Loucy (cell line): Measurements from ENCODE around the gene DAB2.

Experiments
- H2AFZ ChIP-seq: fragments of 200-600 bp; sonication (generic); 2 replicates; pipeline ENCODE4 v1.6.0; 2016; ENCODE audit warnings: antibody characterized with exemption, mild to moderate bottlenecking, low read length, moderate library complexity
- H3F3A ChIP-seq: fragments of 200-600 bp; 2 replicates; pipeline ENCODE4 v1.6.0; 2016; ENCODE audit warnings: antibody characterized with exemption, low read depth, mild to moderate bottlenecking
- H3K27me3 ChIP-seq: fragments of 200-600 bp; sonication (generic); 2 replicates; pipeline ENCODE4 v1.6.1; 2014; ENCODE audit warnings: low read length, mild to moderate bottlenecking; ENCODE audit not compliant: insufficient read depth, poor library complexity, severe bottlenecking
- H3K36me3 ChIP-seq: fragments of 200-600 bp; sonication (generic); 2 replicates; pipeline ENCODE4 v1.6.1; 2016; ENCODE audit warnings: low read length; ENCODE audit not compliant: insufficient read depth
- H3K4me1 ChIP-seq: fragments of 200-600 bp; sonication (generic); 2 replicates; pipeline ENCODE4 v1.5.1; 2014; ENCODE audit warnings: low read length, mild to moderate bottlenecking; ENCODE audit not compliant: insufficient read depth, poor library complexity, severe bottlenecking
- H3K4me2 ChIP-seq: fragments of 200-600 bp; sonication (generic); 2 replicates; pipeline ENCODE4 v1.6.0; 2014; ENCODE audit warnings: antibody characterized with exemption, low read length, low read depth, mild to moderate bottlenecking; ENCODE audit not compliant: poor library complexity, severe bottlenecking
- H3K4me3 ChIP-seq: fragments of 200-600 bp; sonication (generic); 2 replicates; pipeline ENCODE4 v1.5.1; 2014; ENCODE audit warnings: low read length, mild to moderate bottlenecking, mixed read lengths; ENCODE audit not compliant: poor library complexity, severe bottlenecking
- H3K79me2 ChIP-seq: fragments of 200-600 bp; sonication (generic); 2 replicates; pipeline ENCODE4 v1.6.1; 2014; ENCODE audit warnings: low read length; ENCODE audit not compliant: insufficient read depth
- H3K9ac ChIP-seq: fragments of 200-600 bp; sonication (generic); 2 replicates; pipeline ENCODE4 v1.6.0; 2014; ENCODE audit warnings: mild to moderate bottlenecking, low read depth, low read length, moderate library complexity; ENCODE audit not compliant: poor library complexity, severe bottlenecking
- H3K9me2 ChIP-seq: fragments of 200-600 bp; sonication (generic); replicated peaks from 2 replicates; pipeline ENCODE4 v1.6.1; 2016; ENCODE audit warnings: low read depth, low read length, mixed read lengths
- H3K9me3 ChIP-seq: fragments of 200-600 bp; sonication (generic); 2 replicates; pipeline ENCODE4 v1.6.1; 2014; ENCODE audit warnings: mild to moderate bottlenecking, antibody characterized with exemption, low read length, low read depth; ENCODE audit not compliant: insufficient read depth
- H4K20me1 ChIP-seq: fragments of 200-600 bp; sonication (generic); 2 replicates; pipeline ENCODE4 v1.6.0; 2014; ENCODE audit warnings: antibody characterized with exemption, low read length, mild to moderate bottlenecking; ENCODE audit not compliant: insufficient read depth, poor library complexity, severe bottlenecking
- CTCF ChIP-seq: fragments of 200-600 bp; sonication (generic); conservative IDR thresholded peaks from 2 replicates; pipeline ENCODE4 v1.5.1; 2014; ENCODE audit warnings: mild to moderate bottlenecking, antibody characterized with exemption, low read length
- EZH2phosphoT487 ChIP-seq: fragments of 200-600 bp; IDR thresholded peaks from 2 replicates; pipeline ENCODE4 v1.6.1; 2018; ENCODE audit warnings: antibody characterized with exemption, mild to moderate bottlenecking, moderate library complexity, borderline replicate concordance

The DAB2 gene

GRCh38 chr5:39447968-39448367 lies 23.2 kb upstream of the DAB2 start:
- Histone ChIP-seq H3K9me3 (no peaks in the 10 kb centered on the region), H3K79me2 (no peaks in the 10 kb centered on the region), H3K4me3 (no peak overlapping the region), H3K9ac (no peak overlapping the region), H3K4me1 (no peaks in the 10 kb centered on the region), H4K20me1 (no peaks in the 10 kb centered on the region), H3K9me2 (no peaks in the 10 kb centered on the region), H3K4me2 (no peak overlapping the region), H3F3A (no peaks in the 10 kb centered on the region), H3K36me3 (no peaks in the 10 kb centered on the region), H2AFZ (no peak overlapping the region), H3K27me3 (no peaks in the 10 kb centered on the region)
- no peak for TF ChIP-seq EZH2phosphoT487
- no peak for TF ChIP-seq CTCF

GRCh38 chr5:39447059-39447458 lies 22.3 kb upstream of the DAB2 start:
- Histone ChIP-seq H3F3A (no peaks in the 10 kb centered on the region), H3K4me3 (no peak overlapping the region), H3K4me1 (no peaks in the 10 kb centered on the region), H4K20me1 (no peaks in the 10 kb centered on the region), H3K4me2 (no peak overlapping the region), H3K79me2 (no peaks in the 10 kb centered on the region), H3K27me3 (no peaks in the 10 kb centered on the region), H2AFZ (no peak overlapping the region), H3K9ac (no peak overlapping the region), H3K36me3 (no peaks in the 10 kb centered on the region), H3K9me3 (no peaks in the 10 kb centered on the region), H3K9me2 (no peaks in the 10 kb centered on the region)
- no peak for TF ChIP-seq EZH2phosphoT487
- TF ChIP-seq CTCF, result no peak

- Histone ChIP-seq H3K36me3 (no peaks in the 10 kb centered on the region), H3K9me2 (no peaks in the 10 kb centered on the region), H3K9ac (no peak overlapping the region), H2AFZ (no peak overlapping the region), H3K4me3 (no peak overlapping the region), H3F3A (no peaks in the 10 kb centered on the region), H3K4me1 (no peaks in the 10 kb centered on the region), H3K27me3 (no peaks in the 10 kb centered on the region), H3K79me2 (no peaks in the 10 kb centered on the region), H4K20me1 (no peaks in the 10 kb centered on the region), H3K9me3 (no peaks in the 10 kb centered on the region), H3K4me2 (no peak overlapping the region)
- TF ChIP-seq EZH2phosphoT487 (no peak), CTCF (no peak)
These were observed 21.5 kb upstream of the DAB2 start for GRCh38 chr5:39446231-39446630.
